ENCODE results near the gene TRMT61A. TPM values are rescaled to one million over a fixed set of nuclear protein-coding genes. Genes with fewer than 3 reads are reported as not detected.

The TRMT61A gene
- total RNA-seq, 1 experiment from 2014 or later: 14.9 TPM

GRCh38 chr14:103541709-103542604 is 13.0 kb downstream of the TRMT61A start:
- DNase-seq (ENCODE audit: low read depth, low spot score): no peak
- Histone ChIP-seq H3K4me2 (ENCODE audit: low read length) (peak overlapping the region; percentile 77), H3K4me3 (replicated peaks in 1 of 2; ENCODE audit: low read depth in 1 of 2, low read length in 2 of 2) (no peak overlapping the region), H4K20me1 (ENCODE audit: insufficient read depth) (no peaks in the 10 kb centered on the region), H3K27ac (ENCODE audit: low read depth, low read length) (no peak overlapping the region), H3K27me3 (ENCODE audit: insufficient read depth, low read length) (no peaks in the 10 kb centered on the region), H3K36me3 (ENCODE audit: control insufficient read depth in 1 of 2, insufficient read depth in 2 of 2, low read length in 2 of 2) (no peaks in the 10 kb centered on the region), H3K79me2 (ENCODE audit: insufficient read depth, low read length) (no peaks in the 10 kb centered on the region), H3K9me3 (ENCODE audit: control insufficient read depth in 1 of 2, insufficient read depth in 1 of 2, low read depth in 1 of 2, low read length in 2 of 2) (no peaks in the 10 kb centered on the region), H2AFZ (ENCODE audit: low read depth, low read length, poor library complexity, severe bottlenecking) (no peak overlapping the region), H3K9me2 (ENCODE audit: insufficient read depth) (no peaks in the 10 kb centered on the region), H3K9ac (ENCODE audit: low read length) (no peak overlapping the region), H3K4me1 (ENCODE audit: control insufficient read depth in 1 of 2, insufficient read depth in 2 of 2, low read length in 2 of 2) (peaks cover 34 to 54% of the 10 kb centered on the region in 2 experiments)
- BruUV-seq (replicated peaks): no TSS peak
- no peak for ATAC-seq
- TF ChIP-seq RAD21 (IDR thresholded peaks at IDR 0.05; ENCODE audit: low read depth): no peak
- TF ChIP-seq CBX3 (IDR thresholded peaks at IDR 0.05; ENCODE audit: low read depth): no peak
- TF ChIP-seq POLR2AphosphoS5 (IDR thresholded peaks at IDR 0.05; ENCODE audit: low read depth, low read length): no peak
- no peak for TF ChIP-seq EZH2phosphoT487 (IDR thresholded peaks at IDR 0.05; ENCODE audit: borderline replicate concordance)
- no peak for TF ChIP-seq SP1 (IDR thresholded peaks at IDR 0.05; ENCODE audit: low read depth)
- TF ChIP-seq ZFX (IDR thresholded peaks at IDR 0.05): no peak
- TF ChIP-seq REST (IDR thresholded peaks at IDR 0.05; ENCODE audit: low read depth): no peak
- TF ChIP-seq EZH2 (IDR thresholded peaks at IDR 0.05): no peak
- TF ChIP-seq FOSL1 (IDR thresholded peaks at IDR 0.05; ENCODE audit: low read depth): no peak
- TF ChIP-seq MAX (IDR thresholded peaks at IDR 0.05): no peak
- no peak for TF ChIP-seq ELF1 (IDR thresholded peaks at IDR 0.05; ENCODE audit: borderline replicate concordance, low read depth)
- TF ChIP-seq CEBPB (IDR thresholded peaks at IDR 0.05; ENCODE audit: low read depth): no peak
- ChIA-PET POLR2A (interaction anchor here (1.2 kb wide), 1 partner anchor 21 kb away, joined by 4 read pairs; no protein-coding TSS in a partner anchor), CTCF (interaction anchor here (1.2 to 2.1 kb wide), 2 partner anchors 21 to 23 kb away, joined by 5 to 12 read pairs; no protein-coding TSS in a partner anchor), RAD21 (ENCODE audit: low non-redundant PET in 1 of 2, low total read pairs in 2 of 2, uncharacterized antibody in 2 of 2, unreplicated experiment in 2 of 2) (no interaction called here)
- intact Hi-C loops (cut with micrococcal nuclease): no loop called here
